WTC11 (cell line): Measurements from ENCODE around the gene PPM1A. TPM values are rescaled to one million over a fixed set of nuclear protein-coding genes. Genes with fewer than 3 reads are reported as not detected.
A peak's percentile ranks its signal among the peaks of the same experiment; 100 is the strongest.

Experiments used
- ATAC-seq: fragments of 200-7000 bp; cut with Tn5 transposase; 2 replicates; pipeline ENCODE4 v1.10.0; 2021; ENCODE audit warnings: mild to moderate bottlenecking, moderate library complexity
- CTCF ChIA-PET: fragments of 300-600 bp; sonication (Branson Sonifier 250); formaldehyde crosslinking; loops from one replicate; lab custom pipeline; 2021; ENCODE audit warnings: antibody characterized with exemption; lab: Charles Lee
- POLR2A ChIA-PET: fragments of 350-600 bp; sonication (Branson Sonifier 250); formaldehyde crosslinking; loops from one replicate; lab custom pipeline; 2021; ENCODE audit warnings: antibody characterized with exemption; lab: Charles Lee
- DNase-seq: peaks from one replicate; pipeline ENCODE4 v3.0.0; 2021; ENCODE audit warnings: low spot score
- H3K27ac Mint-ChIP-seq: 2 replicates; pipeline ENCODE4 v1.8.0; 2021; ENCODE audit warnings: mixed read lengths
- H3K27me3 Mint-ChIP-seq: 2 replicates; pipeline ENCODE4 v1.8.0; 2021; ENCODE audit warnings: low read depth, mild to moderate bottlenecking, moderate library complexity, mixed read lengths
- H3K36me3 Mint-ChIP-seq: 2 replicates; pipeline ENCODE4 v1.8.0; 2021; ENCODE audit warnings: mixed read lengths
- H3K4me1 Mint-ChIP-seq: 2 replicates; pipeline ENCODE4 v1.8.0; 2022; ENCODE audit warnings: mixed read lengths
- H3K4me3 Mint-ChIP-seq: 2 replicates; pipeline ENCODE4 v1.8.0; 2021; ENCODE audit warnings: mild to moderate bottlenecking, moderate library complexity, mixed read lengths
- H3K9me3 Mint-ChIP-seq: 2 replicates; pipeline ENCODE4 v1.8.0; 2021; ENCODE audit warnings: mixed read lengths
- ATF3 ChIP-seq: sonication (generic); formaldehyde crosslinking; conservative IDR thresholded peaks from 2 replicates; pipeline ENCODE4 v1.8.1; 2022; ENCODE audit warnings: mild to moderate bottlenecking, missing genetic modification reagents
- CDX4 ChIP-seq: fragments of 250-450 bp; sonication (Bioruptor Pico); IDR thresholded peaks from 2 replicates; pipeline ENCODE4 v1.9.0; 2021; ENCODE audit warnings: moderate library complexity, mild to moderate bottlenecking, inconsistent platforms, borderline replicate concordance
- CREB1 ChIP-seq: sonication (generic); formaldehyde crosslinking; IDR thresholded peaks from 2 replicates; pipeline ENCODE4 v1.8.0; 2023; ENCODE audit warnings: mild to moderate bottlenecking, missing genetic modification reagents
- E2F1 ChIP-seq: sonication (generic); formaldehyde crosslinking; IDR thresholded peaks from 2 replicates; pipeline ENCODE4 v1.8.0; 2022; ENCODE audit warnings: mild to moderate bottlenecking, missing genetic modification reagents
- ELF4 ChIP-seq: sonication (generic); formaldehyde crosslinking; IDR thresholded peaks from 2 replicates; pipeline ENCODE4 v1.8.1; 2022; ENCODE audit warnings: low read depth, mild to moderate bottlenecking, moderate library complexity, missing genetic modification reagents
- ESRRA ChIP-seq: sonication (generic); formaldehyde crosslinking; IDR thresholded peaks from 2 replicates; pipeline ENCODE4 v1.8.1; 2022; ENCODE audit warnings: mild to moderate bottlenecking, missing genetic modification reagents, borderline replicate concordance
- ETV6 ChIP-seq: sonication (generic); formaldehyde crosslinking; IDR thresholded peaks from 2 replicates; pipeline ENCODE4 v1.8.1; 2022; ENCODE audit warnings: mild to moderate bottlenecking, missing genetic modification reagents
- FOXP4 ChIP-seq: sonication (generic); formaldehyde crosslinking; IDR thresholded peaks from 2 replicates; pipeline ENCODE4 v1.8.0; 2022; ENCODE audit warnings: mild to moderate bottlenecking, missing genetic modification reagents
- GABPB1 ChIP-seq: sonication (generic); formaldehyde crosslinking; IDR thresholded peaks from 2 replicates; pipeline ENCODE4 v1.8.1; 2023; ENCODE audit warnings: mild to moderate bottlenecking, missing genetic modification reagents
- KAT7 ChIP-seq: sonication (generic); formaldehyde crosslinking; IDR thresholded peaks from 2 replicates; pipeline ENCODE4 v1.8.1; 2023; ENCODE audit warnings: missing genetic modification reagents, mild to moderate bottlenecking, borderline replicate concordance
- MYBL2 ChIP-seq: sonication (generic); formaldehyde crosslinking; IDR thresholded peaks from 2 replicates; pipeline ENCODE4 v1.8.1; 2023; ENCODE audit warnings: mild to moderate bottlenecking, moderate library complexity, missing genetic modification reagents
- NFATC4 ChIP-seq: fragments of 250-450 bp; sonication (Bioruptor Pico); IDR thresholded peaks from 2 replicates; pipeline ENCODE4 v1.9.0; 2021; ENCODE audit warnings: mild to moderate bottlenecking
- TP53 ChIP-seq: sonication (generic); formaldehyde crosslinking; IDR thresholded peaks from 2 replicates; pipeline ENCODE4 v1.8.1; 2023; ENCODE audit warnings: mild to moderate bottlenecking, missing genetic modification reagents
- ZMAT4 ChIP-seq: fragments of 250-450 bp; sonication (Bioruptor Pico); IDR thresholded peaks from 2 replicates; pipeline ENCODE4 v1.9.0; 2021; ENCODE audit warnings: mild to moderate bottlenecking
- ZNF232 ChIP-seq: sonication (generic); formaldehyde crosslinking; IDR thresholded peaks from 2 replicates; pipeline ENCODE4 v1.8.0; 2022; ENCODE audit warnings: mild to moderate bottlenecking, missing genetic modification reagents
- ZNF263 ChIP-seq: sonication (generic); formaldehyde crosslinking; IDR thresholded peaks from 2 replicates; pipeline ENCODE4 v1.8.1; 2022; ENCODE audit warnings: low read depth, mild to moderate bottlenecking, moderate library complexity, missing genetic modification reagents
- ZNF281 ChIP-seq: sonication (generic); formaldehyde crosslinking; IDR thresholded peaks from 2 replicates; pipeline ENCODE4 v1.8.0; 2023; ENCODE audit warnings: mild to moderate bottlenecking, missing genetic modification reagents
- ZNF317 ChIP-seq: sonication (generic); formaldehyde crosslinking; IDR thresholded peaks from 2 replicates; pipeline ENCODE4 v1.8.1; 2023; ENCODE audit warnings: low read depth, mild to moderate bottlenecking, moderate library complexity, missing genetic modification reagents, borderline replicate concordance
- ZNF671 ChIP-seq: fragments of 250-450 bp; sonication (Bioruptor Pico); IDR thresholded peaks from 2 replicates; pipeline ENCODE4 v1.8.0; 2021; ENCODE audit warnings: mild to moderate bottlenecking
- total RNA-seq: library from RNA; stranded (reverse); gene quantifications from 3 replicates; pipeline ENCODE4 v1.2.3, GENCODE V29; 2021
- TF ChIP-seq, protein P1 (sequence below): sonication (generic); formaldehyde crosslinking; IDR thresholded peaks from 2 replicates; pipeline ENCODE4 v1.8.1; 2023; ENCODE audit warnings: mild to moderate bottlenecking, moderate library complexity, missing genetic modification reagents
- TF ChIP-seq, protein P2 (sequence below): fragments of 250-450 bp; sonication (Bioruptor Pico); IDR thresholded peaks from 2 replicates; pipeline ENCODE4 v2.1.2; 2022; ENCODE audit warnings: mild to moderate bottlenecking, moderate library complexity
- TF ChIP-seq, protein P3 (sequence below): fragments of 250-450 bp; sonication (Bioruptor Pico); IDR thresholded peaks from 2 replicates; pipeline ENCODE4 v1.8.0; 2021; ENCODE audit warnings: mild to moderate bottlenecking

Gene PPM1A
- total RNA-seq, 1 experiment from 2014 or later, result 52.5 TPM

GRCh38 chr14:60273956-60274355 lies 24.9 kb downstream of the PPM1A start:
- H3K4me1 Mint-ChIP-seq, result peaks cover 82% of the 10 kb centered on the region
- CTCF ChIA-PET, result interaction anchor here (0.8 to 2.8 kb wide), 5 partner anchors 19 to 76 kb away, joined by 3 to 16 read pairs (median 4); no protein-coding TSS in a partner anchor
- no peak overlapping the region for H3K4me3 Mint-ChIP-seq
- H3K27ac Mint-ChIP-seq, result peak overlapping the region; percentile 40
- ATAC-seq (peak; percentile 31), DNase-seq (no peak)
- TF ChIP-seq ESRRA (CRISPR knock-in tag) (no peak), FOXP4 (CRISPR knock-in tag) (no peak), ZNF281 (CRISPR knock-in tag) (no peak), ZMAT4 (CRISPR knock-in tag) (no peak), MYBL2 (CRISPR knock-in tag) (no peak), ZNF317 (no peak), CREB1 (CRISPR knock-in tag) (no peak)
- TF ChIP-seq, protein P1, sequence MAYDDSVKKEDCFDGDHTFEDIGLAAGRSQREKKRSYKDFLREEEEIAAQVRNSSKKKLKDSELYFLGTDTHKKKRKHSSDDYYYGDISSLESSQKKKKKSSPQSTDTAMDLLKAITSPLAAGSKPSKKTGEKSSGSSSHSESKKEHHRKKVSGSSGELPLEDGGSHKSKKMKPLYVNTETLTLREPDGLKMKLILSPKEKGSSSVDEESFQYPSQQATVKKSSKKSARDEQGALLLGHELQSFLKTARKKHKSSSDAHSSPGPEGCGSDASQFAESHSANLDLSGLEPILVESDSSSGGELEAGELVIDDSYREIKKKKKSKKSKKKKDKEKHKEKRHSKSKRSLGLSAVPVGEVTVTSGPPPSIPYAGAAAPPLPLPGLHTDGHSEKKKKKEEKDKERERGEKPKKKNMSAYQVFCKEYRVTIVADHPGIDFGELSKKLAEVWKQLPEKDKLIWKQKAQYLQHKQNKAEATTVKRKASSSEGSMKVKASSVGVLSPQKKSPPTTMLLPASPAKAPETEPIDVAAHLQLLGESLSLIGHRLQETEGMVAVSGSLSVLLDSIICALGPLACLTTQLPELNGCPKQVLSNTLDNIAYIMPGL (CRISPR knock-in tag), result no peak
- TF ChIP-seq, protein P2, sequence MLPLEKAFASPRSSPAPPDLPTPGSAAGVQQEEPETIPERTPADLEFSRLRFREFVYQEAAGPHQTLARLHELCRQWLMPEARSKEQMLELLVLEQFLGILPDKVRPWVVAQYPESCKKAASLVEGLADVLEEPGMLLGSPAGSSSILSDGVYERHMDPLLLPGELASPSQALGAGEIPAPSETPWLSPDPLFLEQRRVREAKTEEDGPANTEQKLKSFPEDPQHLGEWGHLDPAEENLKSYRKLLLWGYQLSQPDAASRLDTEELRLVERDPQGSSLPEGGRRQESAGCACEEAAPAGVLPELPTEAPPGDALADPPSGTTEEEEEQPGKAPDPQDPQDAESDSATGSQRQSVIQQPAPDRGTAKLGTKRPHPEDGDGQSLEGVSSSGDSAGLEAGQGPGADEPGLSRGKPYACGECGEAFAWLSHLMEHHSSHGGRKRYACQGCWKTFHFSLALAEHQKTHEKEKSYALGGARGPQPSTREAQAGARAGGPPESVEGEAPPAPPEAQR (CRISPR knock-in tag), result no peak
- 0 out of 2 replicates have a peak, but pooled peaks cover 6% of the 10 kb centered on the region for H3K9me3 Mint-ChIP-seq
- H3K36me3 Mint-ChIP-seq, result peaks cover 4% of the 10 kb centered on the region; the same call in 1 of the 2 replicates
- H3K27me3 Mint-ChIP-seq, result no peaks in the 10 kb centered on the region
- POLR2A ChIA-PET, result interaction anchor here (0.6 to 2.6 kb wide), 2 partner anchors 18 to 25 kb away, joined by 3 to 11 read pairs; partner anchors contain the start of gene PPM1A

DNA sequence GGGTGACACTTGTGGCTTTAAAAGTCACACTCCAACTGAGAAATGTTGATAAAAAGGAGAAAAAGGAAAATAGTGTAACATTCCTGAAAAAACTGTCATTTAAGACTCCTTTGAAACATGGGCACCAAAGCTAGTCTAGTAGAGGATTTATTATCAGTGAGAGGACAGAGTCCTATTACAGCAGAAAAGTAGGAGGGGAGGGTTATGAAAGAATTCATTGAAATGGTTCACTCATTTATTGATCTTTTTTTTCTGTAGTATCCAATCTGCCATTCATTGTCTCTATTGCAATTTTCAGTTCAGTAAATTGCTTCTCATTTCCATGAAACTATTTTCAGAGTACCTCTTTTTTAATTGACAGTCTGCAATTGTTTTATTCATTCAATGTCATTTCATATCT lies 25.4 kb downstream of the PPM1A start:
- ChIA-PET CTCF (interaction anchor here (0.6 to 3.0 kb wide), 7 partner anchors 8 to 554 kb away, joined by 3 to 19 read pairs (median 4); no protein-coding TSS in a partner anchor), POLR2A (interaction anchor here (0.6 to 2.6 kb wide), 2 partner anchors 17 to 25 kb away, joined by 3 to 11 read pairs; partner anchors contain the start of gene PPM1A)
- no peak for ATAC-seq
- peaks cover 4% of the 10 kb centered on the region for H3K36me3 Mint-ChIP-seq
- peaks cover 85% of the 10 kb centered on the region for H3K4me1 Mint-ChIP-seq
- DNase-seq, result no peak
- H3K27ac Mint-ChIP-seq, result peak overlapping the region; percentile 40
- H3K9me3 Mint-ChIP-seq, result 0 out of 2 replicates have a peak, but pooled peaks cover 3% of the 10 kb centered on the region
- no peaks in the 10 kb centered on the region for H3K27me3 Mint-ChIP-seq
- H3K4me3 Mint-ChIP-seq, result no peak overlapping the region
- TF ChIP-seq CREB1 (CRISPR knock-in tag) (no peak), NFATC4 (CRISPR knock-in tag) (no peak), ATF3 (CRISPR knock-in tag) (no peak), ETV6 (CRISPR knock-in tag) (no peak), CDX4 (CRISPR knock-in tag) (no peak), KAT7 (CRISPR knock-in tag) (no peak), ZNF263 (CRISPR knock-in tag) (no peak), ELF4 (CRISPR knock-in tag) (no peak), ZNF232 (CRISPR knock-in tag) (no peak), GABPB1 (CRISPR knock-in tag) (no peak), TP53 (CRISPR knock-in tag) (no peak), E2F1 (CRISPR knock-in tag) (no peak), ZNF671 (no peak)
- TF ChIP-seq, protein P3, sequence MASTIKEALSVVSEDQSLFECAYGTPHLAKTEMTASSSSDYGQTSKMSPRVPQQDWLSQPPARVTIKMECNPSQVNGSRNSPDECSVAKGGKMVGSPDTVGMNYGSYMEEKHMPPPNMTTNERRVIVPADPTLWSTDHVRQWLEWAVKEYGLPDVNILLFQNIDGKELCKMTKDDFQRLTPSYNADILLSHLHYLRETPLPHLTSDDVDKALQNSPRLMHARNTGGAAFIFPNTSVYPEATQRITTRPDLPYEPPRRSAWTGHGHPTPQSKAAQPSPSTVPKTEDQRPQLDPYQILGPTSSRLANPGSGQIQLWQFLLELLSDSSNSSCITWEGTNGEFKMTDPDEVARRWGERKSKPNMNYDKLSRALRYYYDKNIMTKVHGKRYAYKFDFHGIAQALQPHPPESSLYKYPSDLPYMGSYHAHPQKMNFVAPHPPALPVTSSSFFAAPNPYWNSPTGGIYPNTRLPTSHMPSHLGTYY (CRISPR knock-in tag), result no peak
